Prostate gland (tissue), 2 donors: ENCODE results near the gene OR6V1.

ENCODE experiments used
- POLR2A ChIP-seq: fragments of 450-650 bp; IDR thresholded peaks from one replicate; pipeline ENCODE4 v1.6.1; 2016; ENCODE audit warnings: antibody characterized with exemption, mild to moderate bottlenecking
- TF ChIP-seq, protein P1 (sequence below), 4 experiments: fragments of 200-600 bp in 2 of 4; fragments of 450-650 bp in 2 of 4; sonication (generic) in 2 of 4; IDR thresholded peaks; 1 replicate in 3 of 4; 2 replicates in 1 of 4; pipeline ENCODE4 v1.5.1; 2016 to 2019; ENCODE audit warnings: antibody characterized with exemption in 4 of 4, mild to moderate bottlenecking in 2 of 4, moderate library complexity in 2 of 4

DNA sequence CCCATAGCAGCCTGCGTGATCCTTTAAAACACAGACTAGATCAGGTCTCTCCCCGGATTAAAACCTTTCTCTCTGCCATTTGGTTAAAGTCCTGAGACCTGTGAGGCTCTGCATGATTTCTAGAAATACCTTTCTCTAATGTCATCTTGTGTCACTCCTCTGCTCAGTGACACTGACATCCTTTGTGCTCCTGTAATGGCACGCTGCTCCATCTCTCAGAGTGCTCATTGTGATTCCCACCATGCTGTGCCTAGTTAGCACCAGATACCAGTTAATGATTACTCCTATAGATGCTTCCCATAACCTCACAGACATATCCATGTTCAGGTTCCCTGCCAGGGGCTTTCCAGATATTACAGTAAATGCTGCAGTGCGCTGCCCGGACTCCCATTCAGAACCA lies 13.5 kb upstream of the OR6V1 start:
- no peak for TF ChIP-seq POLR2A
- TF ChIP-seq, protein P1, sequence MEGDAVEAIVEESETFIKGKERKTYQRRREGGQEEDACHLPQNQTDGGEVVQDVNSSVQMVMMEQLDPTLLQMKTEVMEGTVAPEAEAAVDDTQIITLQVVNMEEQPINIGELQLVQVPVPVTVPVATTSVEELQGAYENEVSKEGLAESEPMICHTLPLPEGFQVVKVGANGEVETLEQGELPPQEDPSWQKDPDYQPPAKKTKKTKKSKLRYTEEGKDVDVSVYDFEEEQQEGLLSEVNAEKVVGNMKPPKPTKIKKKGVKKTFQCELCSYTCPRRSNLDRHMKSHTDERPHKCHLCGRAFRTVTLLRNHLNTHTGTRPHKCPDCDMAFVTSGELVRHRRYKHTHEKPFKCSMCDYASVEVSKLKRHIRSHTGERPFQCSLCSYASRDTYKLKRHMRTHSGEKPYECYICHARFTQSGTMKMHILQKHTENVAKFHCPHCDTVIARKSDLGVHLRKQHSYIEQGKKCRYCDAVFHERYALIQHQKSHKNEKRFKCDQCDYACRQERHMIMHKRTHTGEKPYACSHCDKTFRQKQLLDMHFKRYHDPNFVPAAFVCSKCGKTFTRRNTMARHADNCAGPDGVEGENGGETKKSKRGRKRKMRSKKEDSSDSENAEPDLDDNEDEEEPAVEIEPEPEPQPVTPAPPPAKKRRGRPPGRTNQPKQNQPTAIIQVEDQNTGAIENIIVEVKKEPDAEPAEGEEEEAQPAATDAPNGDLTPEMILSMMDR (IDR thresholded peaks at IDR 0.05) = no peak
